Breast epithelium (tissue), 4 donors: ENCODE measurements around the gene KLF17. TPM values are rescaled to one million over a fixed set of nuclear protein-coding genes. Genes with fewer than 3 reads are reported as not detected.

ENCODE experiments used
- DNase-seq, 2 donors: peaks; one replicate each; pipeline ENCODE4 v3.0.0-alpha.2; 2019; ENCODE audit warnings: low spot score in 2 of 2
- H3K27ac ChIP-seq, 2 donors: fragments of 200-600 bp; sonication (generic) in 1 of 2; one replicate each; pipeline ENCODE4 v1.5.1; 2016 to 2019; ENCODE audit warnings: mild to moderate bottlenecking in 1 of 2
- H3K27me3 ChIP-seq, 2 donors: fragments of 200-600 bp; sonication (generic) in 1 of 2; one replicate each; pipeline versions ENCODE4 v1.5.1 to v1.6.0; 2017 to 2019; ENCODE audit warnings: control low read depth in 1 of 2, mild to moderate bottlenecking in 1 of 2
- H3K36me3 ChIP-seq: fragments of 200-600 bp; one replicate; pipeline ENCODE4 v1.5.1; 2019
- H3K4me1 ChIP-seq, 2 donors: fragments of 200-600 bp; sonication (generic); one replicate each; pipeline ENCODE4 v1.5.1; 2016 to 2019; ENCODE audit warnings: control low read depth in 1 of 2
- H3K4me3 ChIP-seq, 3 donors: fragments of 200-600 bp; sonication (generic); 1 replicate in 2 of 3; 2 replicates in 1 of 3; pipeline ENCODE4 v1.5.1; 2016 to 2019; ENCODE audit warnings: mild to moderate bottlenecking in 3 of 3, moderate library complexity in 2 of 3
- H3K9me3 ChIP-seq, 2 donors: fragments of 200-600 bp; sonication (generic) in 1 of 2; one replicate each; pipeline ENCODE4 v1.5.1; 2016 to 2019; ENCODE audit warnings: control low read depth in 1 of 2
- POLR2A ChIP-seq: fragments of 450-650 bp; IDR thresholded peaks from one replicate; pipeline ENCODE4 v1.6.1; 2016; ENCODE audit warnings: antibody characterized with exemption, mild to moderate bottlenecking, moderate library complexity
- POLR2AphosphoS5 ChIP-seq, 3 donors: sonication (generic); formaldehyde crosslinking; IDR thresholded peaks; one replicate each; pipeline ENCODE4 v1.6.1; 2017; ENCODE audit warnings: antibody characterized with exemption in 3 of 3
- intact Hi-C: fragments of 100-400 bp; cut with DNase I; formaldehyde crosslinking; loops from one replicate; pipeline ENCODE4 v1.15.1; 2023; ENCODE audit warnings: low total_unique reads
- total RNA-seq, 3 donors: library from RNA; depleted of rRNA; stranded (reverse); fragments of >200 nt; gene quantifications; one replicate each; pipeline ENCODE4 v1.1.0, GENCODE V29; 2016
- TF ChIP-seq, protein P1 (sequence below), 3 donors: fragments of 450-650 bp; IDR thresholded peaks; one replicate each; pipeline ENCODE4 v1.5.1; 2016 to 2017; ENCODE audit warnings: antibody characterized with exemption in 3 of 3, mild to moderate bottlenecking in 3 of 3, moderate library complexity in 3 of 3

Gene KLF17
- total RNA-seq, 3 donors from 2014 or later = not detected

- Histone ChIP-seq H3K4me1 (no peaks in the 10 kb centered on the region), H3K27me3 (no peaks in the 10 kb centered on the region), H3K9me3 (no peaks in the 10 kb centered on the region), H3K36me3 (no peaks in the 10 kb centered on the region), H3K27ac (no peak overlapping the region), H3K4me3 (no peak overlapping the region)
- no peak for DNase-seq
- no peak for TF ChIP-seq POLR2A
- TF ChIP-seq POLR2AphosphoS5 (IDR thresholded peaks at IDR 0.05) = no peak
- TF ChIP-seq, protein P1, sequence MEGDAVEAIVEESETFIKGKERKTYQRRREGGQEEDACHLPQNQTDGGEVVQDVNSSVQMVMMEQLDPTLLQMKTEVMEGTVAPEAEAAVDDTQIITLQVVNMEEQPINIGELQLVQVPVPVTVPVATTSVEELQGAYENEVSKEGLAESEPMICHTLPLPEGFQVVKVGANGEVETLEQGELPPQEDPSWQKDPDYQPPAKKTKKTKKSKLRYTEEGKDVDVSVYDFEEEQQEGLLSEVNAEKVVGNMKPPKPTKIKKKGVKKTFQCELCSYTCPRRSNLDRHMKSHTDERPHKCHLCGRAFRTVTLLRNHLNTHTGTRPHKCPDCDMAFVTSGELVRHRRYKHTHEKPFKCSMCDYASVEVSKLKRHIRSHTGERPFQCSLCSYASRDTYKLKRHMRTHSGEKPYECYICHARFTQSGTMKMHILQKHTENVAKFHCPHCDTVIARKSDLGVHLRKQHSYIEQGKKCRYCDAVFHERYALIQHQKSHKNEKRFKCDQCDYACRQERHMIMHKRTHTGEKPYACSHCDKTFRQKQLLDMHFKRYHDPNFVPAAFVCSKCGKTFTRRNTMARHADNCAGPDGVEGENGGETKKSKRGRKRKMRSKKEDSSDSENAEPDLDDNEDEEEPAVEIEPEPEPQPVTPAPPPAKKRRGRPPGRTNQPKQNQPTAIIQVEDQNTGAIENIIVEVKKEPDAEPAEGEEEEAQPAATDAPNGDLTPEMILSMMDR (IDR thresholded peaks at IDR 0.05) = no peak
- intact Hi-C loops = no loop called here
Measured at GRCh38 chr1:44086692-44087474, 31.7 kb upstream of the KLF17 start.

GRCh38 chr1:44089371-44090048, 29.1 kb upstream of the KLF17 start:
- intact Hi-C loops = no loop called here
- TF ChIP-seq, protein P1 (IDR thresholded peaks at IDR 0.05) = no peak
- TF ChIP-seq POLR2AphosphoS5 (IDR thresholded peaks at IDR 0.05) (no peak), POLR2A (no peak)

DNA sequence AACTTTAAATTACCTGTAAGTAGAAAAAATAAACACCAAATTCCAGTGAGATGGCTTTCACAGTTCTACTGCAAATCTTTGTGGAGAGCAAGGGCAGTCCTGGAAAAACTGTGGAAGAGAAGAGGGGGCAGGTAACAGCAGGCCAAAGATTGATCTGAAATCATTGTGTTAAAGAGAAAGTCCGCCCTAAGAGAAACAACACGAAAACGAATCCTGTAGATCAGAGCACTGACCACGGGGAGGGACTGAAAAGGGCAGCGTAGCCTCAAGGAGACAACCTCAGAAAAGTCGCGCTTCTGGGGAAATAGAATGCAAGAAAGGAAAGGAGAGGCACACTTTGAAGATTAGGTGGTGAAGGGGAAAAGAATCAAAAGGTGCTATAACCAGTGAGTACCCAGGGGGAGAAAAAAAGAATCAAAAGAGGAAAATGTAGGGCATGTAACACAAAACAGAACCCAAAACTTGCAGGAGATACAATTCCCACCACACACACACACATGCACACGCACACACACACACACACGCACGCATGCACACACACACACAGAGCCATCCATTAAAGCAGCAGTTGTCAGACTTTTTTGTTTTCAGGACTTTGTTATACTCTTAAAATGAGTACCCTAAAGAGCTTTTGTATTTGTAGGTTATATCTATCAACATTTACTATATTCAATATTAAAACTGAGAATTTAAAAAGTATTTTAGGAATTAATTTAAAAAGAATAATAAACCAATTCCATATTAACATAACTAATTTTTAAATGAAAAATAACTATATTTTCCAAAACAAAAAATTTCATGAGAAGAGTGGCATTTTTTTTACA, 28.0 kb upstream of the KLF17 start:
- Histone ChIP-seq H3K27me3 (no peaks in the 10 kb centered on the region), H3K36me3 (no peaks in the 10 kb centered on the region), H3K4me3 (no peak overlapping the region), H3K9me3 (no peaks in the 10 kb centered on the region), H3K4me1 (no peaks in the 10 kb centered on the region), H3K27ac (no peak overlapping the region)
- DNase-seq = no peak
- TF ChIP-seq POLR2A = no peak
- TF ChIP-seq, protein P1 (IDR thresholded peaks at IDR 0.05) = no peak
- no peak for TF ChIP-seq POLR2AphosphoS5 (IDR thresholded peaks at IDR 0.05)
- intact Hi-C loops = no loop called here

More at GRCh38 chr1:44089371-44090048, 29.1 kb upstream of the KLF17 start:
- Histone ChIP-seq H3K27ac (no peak overlapping the region), H3K9me3 (no peaks in the 10 kb centered on the region), H3K4me1 (no peaks in the 10 kb centered on the region), H3K4me3 (no peak overlapping the region), H3K27me3 (no peaks in the 10 kb centered on the region), H3K36me3 (no peaks in the 10 kb centered on the region)
- no peak for DNase-seq

DNA sequence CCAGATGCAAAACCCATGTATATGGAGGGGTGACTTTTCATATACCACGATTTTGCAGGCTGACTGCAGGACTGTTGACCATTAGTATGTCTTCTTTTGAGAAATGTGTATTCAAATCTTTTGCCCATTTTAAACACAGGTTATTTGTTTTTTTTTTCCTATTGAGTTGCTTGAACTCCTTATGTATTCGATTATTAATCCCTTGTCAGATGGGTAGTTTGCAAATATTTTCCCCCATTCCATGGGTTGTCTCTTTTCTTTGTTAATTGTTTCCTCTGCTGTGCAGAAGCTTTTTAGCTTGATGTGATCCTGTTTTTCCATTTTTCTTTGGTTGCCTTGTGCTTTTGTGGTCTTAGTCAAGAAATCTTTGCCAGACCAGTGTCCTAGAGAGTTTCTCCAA, 24.6 kb upstream of the KLF17 start:
- H3K9me3 ChIP-seq = no peaks in the 10 kb centered on the region
- H3K36me3 ChIP-seq = no peaks in the 10 kb centered on the region
- no peak overlapping the region for H3K27ac ChIP-seq
- no peaks in the 10 kb centered on the region for H3K4me1 ChIP-seq
- TF ChIP-seq POLR2AphosphoS5 (IDR thresholded peaks at IDR 0.05) (no peak), POLR2A (no peak)
- TF ChIP-seq, protein P1 (IDR thresholded peaks at IDR 0.05) = no peak
- DNase-seq = no peak
- no peaks in the 10 kb centered on the region for H3K27me3 ChIP-seq
- intact Hi-C loops = no loop called here
- no peak overlapping the region for H3K4me3 ChIP-seq
